HFFc6 (cell line): ENCODE measurements around the gene OR1J1. TPM values are rescaled to one million over a fixed set of nuclear protein-coding genes. Genes with fewer than 3 reads are reported as not detected.

ENCODE experiments used
- DNase-seq: peaks from one replicate; pipeline ENCODE4 v3.0.0-alpha.2; 2018
- H3K27ac Mint-ChIP-seq: 2 replicates; pipeline ENCODE4 v1.8.0; 2020; ENCODE audit warnings: mild to moderate bottlenecking, mixed read lengths
- H3K27me3 Mint-ChIP-seq: 2 replicates; pipeline ENCODE4 v1.8.0; 2021; ENCODE audit warnings: mild to moderate bottlenecking, moderate library complexity, mixed read lengths; ENCODE audit not compliant: insufficient read depth
- H3K36me3 Mint-ChIP-seq: 2 replicates; pipeline ENCODE4 v1.8.0; 2021; ENCODE audit warnings: low read depth, mixed read lengths
- H3K4me1 Mint-ChIP-seq: 2 replicates; pipeline ENCODE4 v1.8.0; 2020; ENCODE audit warnings: low read depth, mixed read lengths
- H3K4me3 Mint-ChIP-seq: 2 replicates; pipeline ENCODE4 v1.8.0; 2020; ENCODE audit warnings: mild to moderate bottlenecking, moderate library complexity, mixed read lengths
- H3K9me3 Mint-ChIP-seq: 2 replicates; pipeline ENCODE4 v1.8.0; 2020; ENCODE audit warnings: mild to moderate bottlenecking, mixed read lengths
- CTCF ChIP-seq: fragments of 200-600 bp; sonication (generic); IDR thresholded peaks from 2 replicates; pipeline ENCODE4 v1.5.0; 2021; ENCODE audit warnings: antibody characterized with exemption, mild to moderate bottlenecking
- total RNA-seq, 6 experiments: library from RNA; stranded (reverse); fragmentation: NEBNext Ultra II Directional; extraction: Animal tissue kit (Norgen Biotek cat#: 25700); gene quantifications; 2 replicates in 1 of 6; 3 replicates in 5 of 6; pipeline ENCODE4 v1.2.3, GENCODE V29; 2021

The OR1J1 gene
- total RNA-seq, 6 experiments from 2014 or later = not detected

GRCh38 chr9:122518226-122518625, 40.5 kb upstream of the OR1J1 start:
- H3K36me3 Mint-ChIP-seq = no peaks in the 10 kb centered on the region
- no peaks in the 10 kb centered on the region for H3K9me3 Mint-ChIP-seq
- no peak for DNase-seq
- H3K4me1 Mint-ChIP-seq = no peaks in the 10 kb centered on the region
- no peak overlapping the region for H3K4me3 Mint-ChIP-seq
- H3K27me3 Mint-ChIP-seq = peaks cover 4% of the 10 kb centered on the region; the same call in 1 of the 2 replicates
- no peak for TF ChIP-seq CTCF
- no peak overlapping the region for H3K27ac Mint-ChIP-seq

- no peaks in the 10 kb centered on the region for H3K4me1 Mint-ChIP-seq
- no peak for TF ChIP-seq CTCF
- DNase-seq = no peak
- H3K9me3 Mint-ChIP-seq = no peaks in the 10 kb centered on the region
- H3K4me3 Mint-ChIP-seq = no peak within 1 kb of the TSS
- H3K27ac Mint-ChIP-seq = no peak within 1 kb of the TSS
- H3K36me3 Mint-ChIP-seq = no peaks in the 10 kb centered on the region
- H3K27me3 Mint-ChIP-seq = peaks cover 17% of the 10 kb centered on the region
These were observed 32.8 kb upstream of the OR1J1 start, which contains the start of gene OR1J2 for GRCh38 chr9:122510502-122510901. Gene OR1J2, plus strand, starts transcription at chr9:122510802. Its CDS starts 0 bp downstream, at chr9:122510802.

GRCh38 chr9:122506964-122507363, 29.2 kb upstream of the OR1J1 start:
- Mint-ChIP-seq H3K4me3 (no peak overlapping the region), H3K36me3 (no peaks in the 10 kb centered on the region), H3K9me3 (no peaks in the 10 kb centered on the region), H3K4me1 (no peaks in the 10 kb centered on the region), H3K27me3 (peaks cover 18% of the 10 kb centered on the region), H3K27ac (no peak overlapping the region)
- TF ChIP-seq CTCF = no peak
- no peak for DNase-seq

GRCh38 chr9:122498883-122499288, 21.2 kb upstream of the OR1J1 start:
- Mint-ChIP-seq H3K36me3 (no peaks in the 10 kb centered on the region), H3K4me3 (no peak overlapping the region), H3K27me3 (peaks cover 17% of the 10 kb centered on the region), H3K27ac (no peak overlapping the region), H3K4me1 (no peaks in the 10 kb centered on the region), H3K9me3 (no peaks in the 10 kb centered on the region)
- peak; percentile 75 for DNase-seq
- peak; percentile 84 for TF ChIP-seq CTCF

- Mint-ChIP-seq H3K4me1 (no peaks in the 10 kb centered on the region), H3K27me3 (peaks cover 13% of the 10 kb centered on the region), H3K9me3 (no peaks in the 10 kb centered on the region), H3K27ac (no peak overlapping the region), H3K36me3 (no peaks in the 10 kb centered on the region), H3K4me3 (no peak overlapping the region)
- TF ChIP-seq CTCF = no peak
- DNase-seq = no peak
These were observed 1.3 kb upstream of the OR1J1 start for GRCh38 chr9:122479062-122479461.

GRCh38 chr9:122477346-122477745, 380 bp downstream of the OR1J1 start:
- H3K9me3 Mint-ChIP-seq = no peaks in the 10 kb centered on the region
- no peak overlapping the region for H3K4me3 Mint-ChIP-seq
- no peaks in the 10 kb centered on the region for H3K36me3 Mint-ChIP-seq
- TF ChIP-seq CTCF = no peak
- DNase-seq = no peak
- no peaks in the 10 kb centered on the region for H3K4me1 Mint-ChIP-seq
- no peak overlapping the region for H3K27ac Mint-ChIP-seq
- H3K27me3 Mint-ChIP-seq = peaks cover 13% of the 10 kb centered on the region
